GM10248 (cell line): ENCODE data around the gene CEP162.

Experiments
- CTCF ChIA-PET: fragments of 300-600 bp; sonication (Branson Sonifier 250); formaldehyde crosslinking; extraction: SDS; loops from one replicate; lab custom pipeline; 2021; ENCODE audit warnings: antibody characterized with exemption; lab: Yijun Ruan, JAX
- POLR2A ChIA-PET: fragments of 350-650 bp; sonication (Branson Sonifier 250); formaldehyde crosslinking; extraction: SDS; loops from one replicate; lab custom pipeline; 2020; ENCODE audit warnings: antibody characterized with exemption; lab: Yijun Ruan, JAX
- DNase-seq: peaks from one replicate; pipeline ENCODE4 v3.0.0; 2012; ENCODE audit errors: extremely low spot score
- TF ChIP-seq, protein P1 (sequence below): IDR thresholded peaks from 2 replicates; pipeline ENCODE4 v1.5.1; 2012; ENCODE audit warnings: mild to moderate bottlenecking, low read depth; ENCODE audit errors: extremely low read depth, missing control alignments, control extremely low read depth

Gene CEP162, protein sequence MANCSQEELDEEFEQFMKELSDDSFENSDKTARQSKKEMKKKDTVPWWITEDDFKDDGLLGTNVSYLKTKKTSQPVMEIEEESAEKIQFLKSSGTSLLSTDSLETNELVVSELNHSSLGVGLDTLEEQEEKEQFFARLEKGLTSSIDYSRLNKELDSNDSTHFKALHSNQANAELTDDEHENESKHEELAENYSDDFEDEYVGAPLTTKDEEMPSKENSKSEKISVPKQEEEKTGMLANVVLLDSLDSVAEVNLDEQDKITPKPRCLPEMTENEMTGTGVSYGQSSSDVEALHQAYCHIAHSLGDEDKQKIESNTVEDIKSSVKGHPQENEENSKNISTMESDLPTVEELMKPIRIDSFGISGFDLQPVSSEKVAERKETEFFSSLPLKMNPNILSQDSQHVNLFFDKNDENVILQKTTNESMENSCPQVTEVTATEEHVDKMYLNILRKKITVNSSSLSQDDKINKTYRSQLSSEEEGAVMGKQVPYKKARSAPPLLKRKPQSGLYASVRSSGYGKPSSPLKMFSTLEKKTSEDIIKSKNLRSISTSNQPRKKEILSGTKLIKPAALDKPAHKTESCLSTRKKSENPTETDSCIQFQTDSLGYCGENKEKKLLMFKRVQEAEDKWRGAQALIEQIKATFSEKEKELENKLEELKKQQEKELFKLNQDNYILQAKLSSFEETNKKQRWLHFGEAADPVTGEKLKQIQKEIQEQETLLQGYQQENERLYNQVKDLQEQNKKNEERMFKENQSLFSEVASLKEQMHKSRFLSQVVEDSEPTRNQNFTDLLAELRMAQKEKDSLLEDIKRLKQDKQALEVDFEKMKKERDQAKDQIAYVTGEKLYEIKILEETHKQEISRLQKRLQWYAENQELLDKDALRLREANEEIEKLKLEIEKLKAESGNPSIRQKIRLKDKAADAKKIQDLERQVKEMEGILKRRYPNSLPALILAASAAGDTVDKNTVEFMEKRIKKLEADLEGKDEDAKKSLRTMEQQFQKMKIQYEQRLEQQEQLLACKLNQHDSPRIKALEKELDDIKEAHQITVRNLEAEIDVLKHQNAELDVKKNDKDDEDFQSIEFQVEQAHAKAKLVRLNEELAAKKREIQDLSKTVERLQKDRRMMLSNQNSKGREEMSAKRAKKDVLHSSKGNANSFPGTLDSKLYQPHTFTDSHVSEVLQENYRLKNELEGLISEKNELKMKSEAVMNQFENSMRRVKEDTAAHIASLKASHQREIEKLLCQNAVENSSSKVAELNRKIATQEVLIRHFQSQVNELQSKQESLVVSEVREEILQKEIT (N-terminal part only)

DNA sequence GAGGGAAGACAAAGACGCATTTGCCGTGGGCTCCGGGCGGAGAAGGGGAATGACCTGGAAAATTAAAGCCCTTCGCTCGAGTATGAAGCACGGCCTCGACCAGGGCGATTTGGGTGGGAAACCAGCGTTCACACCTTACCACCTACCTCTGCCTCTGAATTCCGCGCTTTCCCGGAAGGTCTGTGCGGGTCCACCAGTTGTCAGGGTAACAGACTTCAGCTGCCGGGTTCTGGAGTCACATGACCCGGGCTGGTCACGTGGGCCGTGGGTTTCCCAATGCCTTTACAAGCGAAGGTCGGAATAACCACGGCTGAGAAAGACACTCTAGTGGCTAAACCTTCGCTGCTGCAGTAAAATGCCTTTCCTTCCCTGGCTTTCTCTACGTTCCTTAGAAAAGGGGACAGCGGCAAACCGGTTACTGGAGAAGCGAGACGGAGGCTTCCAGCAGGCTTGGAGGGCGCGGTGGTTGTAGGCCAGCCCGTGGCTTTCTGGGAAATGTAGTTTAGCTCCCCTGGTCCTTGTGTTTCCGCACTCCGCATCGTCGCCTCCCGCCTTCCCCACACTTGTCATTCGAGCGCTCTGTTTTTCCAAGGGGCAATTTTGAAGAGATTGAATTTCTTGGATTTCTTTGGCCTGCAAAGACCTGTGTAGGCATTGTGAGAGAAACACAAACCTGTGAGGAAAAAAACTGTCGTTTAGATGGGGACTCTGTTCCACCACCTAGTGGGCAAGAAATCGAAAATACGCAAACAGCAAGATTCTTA lies at the start of gene CEP162:
Gene CEP162, minus strand, starts transcription at position 210 of the 764 bp plus-strand sequence. CDS start 1,250 bp downstream, outside the sequence.
- CTCF ChIA-PET = interaction anchor here (0.6 to 4.6 kb wide), 21 partner anchors 12 to 1095 kb away, joined by 3 to 38 read pairs (median 5); partner anchors contain the start of gene CYB5R4
- POLR2A ChIA-PET = interaction anchor here (1.0 kb wide), 1 partner anchor 368 kb away, joined by 3 read pairs; the partner anchor contains the start of gene CYB5R4
- TF ChIP-seq, protein P1, sequence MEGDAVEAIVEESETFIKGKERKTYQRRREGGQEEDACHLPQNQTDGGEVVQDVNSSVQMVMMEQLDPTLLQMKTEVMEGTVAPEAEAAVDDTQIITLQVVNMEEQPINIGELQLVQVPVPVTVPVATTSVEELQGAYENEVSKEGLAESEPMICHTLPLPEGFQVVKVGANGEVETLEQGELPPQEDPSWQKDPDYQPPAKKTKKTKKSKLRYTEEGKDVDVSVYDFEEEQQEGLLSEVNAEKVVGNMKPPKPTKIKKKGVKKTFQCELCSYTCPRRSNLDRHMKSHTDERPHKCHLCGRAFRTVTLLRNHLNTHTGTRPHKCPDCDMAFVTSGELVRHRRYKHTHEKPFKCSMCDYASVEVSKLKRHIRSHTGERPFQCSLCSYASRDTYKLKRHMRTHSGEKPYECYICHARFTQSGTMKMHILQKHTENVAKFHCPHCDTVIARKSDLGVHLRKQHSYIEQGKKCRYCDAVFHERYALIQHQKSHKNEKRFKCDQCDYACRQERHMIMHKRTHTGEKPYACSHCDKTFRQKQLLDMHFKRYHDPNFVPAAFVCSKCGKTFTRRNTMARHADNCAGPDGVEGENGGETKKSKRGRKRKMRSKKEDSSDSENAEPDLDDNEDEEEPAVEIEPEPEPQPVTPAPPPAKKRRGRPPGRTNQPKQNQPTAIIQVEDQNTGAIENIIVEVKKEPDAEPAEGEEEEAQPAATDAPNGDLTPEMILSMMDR = peak; percentile 40
- peak; percentile 84 for DNase-seq

DNA sequence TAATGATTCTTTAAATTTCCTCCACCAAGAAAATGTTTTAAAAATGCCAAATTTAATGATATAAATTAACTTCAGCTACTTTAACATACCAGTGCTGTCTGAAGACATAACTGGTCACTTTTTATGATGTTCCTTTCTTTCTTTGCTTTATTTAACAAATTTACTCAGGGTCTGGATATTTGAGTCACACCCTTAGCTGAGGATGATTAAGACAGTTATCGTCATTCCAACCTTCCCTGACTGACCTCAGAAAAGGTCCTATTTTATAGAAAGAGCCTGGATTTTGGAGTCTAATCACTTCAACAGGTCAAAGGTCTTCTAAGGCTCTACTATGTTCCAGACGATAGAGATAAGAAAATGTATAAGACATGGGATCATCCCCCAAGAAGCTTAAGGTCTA lies 47.4 kb upstream of the CEP162 start:
- ChIA-PET POLR2A (no interaction called here), CTCF (interaction anchor here (1.6 kb wide), 1 partner anchor 9 kb away, joined by 5 read pairs; no protein-coding TSS in a partner anchor)
- DNase-seq = no peak
- TF ChIP-seq, protein P1 = no peak

DNA sequence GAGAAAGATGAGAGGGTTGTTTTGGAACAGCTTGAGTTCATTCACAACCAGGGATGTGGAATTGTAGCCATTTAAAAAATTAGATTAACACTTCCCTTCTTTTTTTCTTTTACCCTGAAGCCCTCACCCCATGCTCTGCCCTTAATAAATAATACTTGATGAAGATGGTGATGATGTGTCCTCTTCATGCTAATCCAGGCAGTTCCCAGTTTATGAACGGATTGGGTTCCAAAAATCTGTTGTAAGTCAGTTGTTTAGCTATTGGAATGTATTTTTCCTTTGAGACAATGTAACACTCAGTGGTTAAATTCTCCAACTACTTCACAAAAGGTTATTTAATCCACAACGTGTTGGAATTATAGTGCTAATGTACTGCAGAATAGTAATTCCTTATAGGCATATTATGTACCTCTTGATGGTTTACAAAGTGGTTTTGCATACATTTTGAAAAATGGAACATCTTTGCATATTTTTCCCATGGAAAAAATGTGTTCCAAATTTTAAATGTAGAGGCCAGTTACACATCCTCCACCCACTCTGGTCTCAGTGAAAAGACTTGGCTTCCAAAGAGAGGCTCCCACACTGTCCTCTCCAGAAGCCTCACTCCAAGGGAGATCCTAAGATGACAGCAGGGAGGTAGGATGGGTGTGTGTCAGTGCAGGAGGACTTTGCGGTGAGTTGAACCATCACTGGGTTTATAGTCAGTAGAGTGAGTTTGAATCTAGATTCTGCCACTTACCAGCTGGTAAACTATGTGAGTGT lies 45.8 kb upstream of the CEP162 start:
- POLR2A ChIA-PET = no interaction called here
- DNase-seq = no peak
- CTCF ChIA-PET = no interaction called here
- TF ChIP-seq, protein P1 = no peak

DNA sequence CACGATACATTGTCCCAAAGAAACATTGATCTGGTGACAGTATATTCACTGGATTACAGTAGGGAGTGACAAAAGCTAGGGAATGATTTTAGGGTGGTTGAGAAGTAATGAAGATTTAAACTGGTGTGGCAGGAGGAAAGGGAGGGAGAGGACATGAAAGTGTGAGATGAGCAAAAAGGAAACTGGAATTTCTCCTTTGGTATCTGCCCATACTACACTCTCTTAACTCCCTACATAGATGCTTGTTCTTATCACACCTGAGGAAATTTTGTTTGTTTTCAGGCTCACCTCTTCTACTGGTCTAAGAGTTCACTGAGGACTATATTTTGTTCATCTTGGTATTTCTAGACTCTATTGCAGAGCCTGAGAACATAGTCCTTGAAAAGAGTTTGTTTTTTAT lies 44.9 kb upstream of the CEP162 start:
- TF ChIP-seq, protein P1 = no peak
- ChIA-PET POLR2A (no interaction called here), CTCF (no interaction called here)
- no peak for DNase-seq

DNA sequence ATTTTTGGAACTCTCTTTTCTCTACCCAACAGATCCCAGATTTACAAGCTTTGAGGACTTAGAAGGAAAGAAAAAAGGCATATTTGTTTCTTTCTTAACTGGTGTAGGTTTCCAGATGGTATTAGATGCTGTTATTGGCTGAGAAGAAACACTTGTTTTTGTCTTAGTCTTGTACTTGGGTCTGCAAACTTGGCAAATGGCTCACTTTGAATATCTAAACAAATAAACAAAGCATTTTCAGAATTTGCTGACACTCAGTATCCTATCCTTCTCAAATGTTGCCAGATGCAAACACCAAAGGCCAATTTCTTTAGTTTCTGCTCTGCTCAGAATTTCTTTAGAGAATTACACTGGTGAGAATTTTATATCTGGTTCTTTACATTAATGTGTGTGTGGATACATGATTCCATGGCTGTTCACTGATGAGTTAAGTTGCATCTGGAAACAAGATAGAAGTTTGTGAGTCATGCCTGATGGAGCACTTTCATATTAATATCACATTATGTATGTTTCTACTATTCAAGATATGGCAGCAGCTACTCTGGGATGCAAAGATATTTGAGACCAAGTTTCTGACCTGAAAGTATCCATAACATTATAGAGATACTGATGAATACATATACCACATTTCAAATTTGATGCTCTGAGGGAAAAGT lies 43.7 kb upstream of the CEP162 start:
- ChIA-PET CTCF (no interaction called here), POLR2A (no interaction called here)
- DNase-seq = no peak
- TF ChIP-seq, protein P1 = no peak
